ENCODE measurements around the gene TP53BP2.
"Not testable (repeated sequence)": the region's sequence is repeated elsewhere in the genome, so short reads cannot be mapped to it uniquely, and the experiment has no call there.

The TP53BP2 gene

GRCh38 chr1:223760833-223761232 lies 84.9 kb downstream of the TP53BP2 start:
- no peak for DNase-seq

GRCh38 chr1:223759273-223759672 lies 86.5 kb downstream of the TP53BP2 start:
- no peak for DNase-seq

GRCh38 chr1:223758734-223759133 lies 87.0 kb downstream of the TP53BP2 start:
- DNase-seq = no peak

- DNase-seq = no peak
Observed at GRCh38 chr1:223756806-223757700, 88.7 kb downstream of the TP53BP2 start.

- no peak for DNase-seq
Observed at GRCh38 chr1:223755992-223756775, 89.6 kb downstream of the TP53BP2 start.

- no peak for DNase-seq
Observed at GRCh38 chr1:223755432-223755792, 90.3 kb downstream of the TP53BP2 start.

GRCh38 chr1:223754681-223755431 lies 90.9 kb downstream of the TP53BP2 start:
- DNase-seq = no peak

- no peak for DNase-seq
Observed at GRCh38 chr1:223752721-223753515, 92.8 kb downstream of the TP53BP2 start.

GRCh38 chr1:223751696-223752095 lies 94.1 kb downstream of the TP53BP2 start:
- DNase-seq = no peak

- DNase-seq = no peak
Observed at GRCh38 chr1:223750730-223751570, 94.8 kb downstream of the TP53BP2 start.

- peak; percentile 72 to 85 (median 80) for DNase-seq
Observed at GRCh38 chr1:223748773-223749733, 96.7 kb downstream of the TP53BP2 start.

- DNase-seq = peak in 1 of 3 donors; percentile 64
Observed at GRCh38 chr1:223748405-223748772, 97.4 kb downstream of the TP53BP2 start.

GRCh38 chr1:223747838-223748335 lies 97.9 kb downstream of the TP53BP2 start:
- no peak for DNase-seq

GRCh38 chr1:223745731-223746130 lies 100.0 kb downstream of the TP53BP2 start:
- no peak for DNase-seq

GRCh38 chr1:223742856-223743517 lies 102.8 kb downstream of the TP53BP2 start:
- no peak for DNase-seq

GRCh38 chr1:223741861-223742260 lies 103.9 kb downstream of the TP53BP2 start:
- DNase-seq = no peak

GRCh38 chr1:223740038-223740736 lies 105.6 kb downstream of the TP53BP2 start:
- DNase-seq = not testable (repeated sequence)

- no peak for DNase-seq
Observed at GRCh38 chr1:223739366-223740037, 106.2 kb downstream of the TP53BP2 start.

Data from suppressor macrophage treated with lipopolysaccharide for 1 hour (primary cell).